HepG2 (cell line): ENCODE data around the gene SLC20A1. TPM values are rescaled to one million over a fixed set of nuclear protein-coding genes. Genes with fewer than 3 reads are reported as not detected.

ENCODE experiments used
- AGO1 ChIP-seq: fragments of 200-400 bp; formaldehyde crosslinking; IDR thresholded peaks from 2 replicates; pipeline ENCODE4 v1.6.1; 2017; ENCODE audit warnings: mild to moderate bottlenecking, low read depth, low read length, moderate library complexity; ENCODE audit not compliant: poor library complexity, severe bottlenecking
- AKAP8 ChIP-seq: sonication (generic); formaldehyde crosslinking; IDR thresholded peaks from 2 replicates; pipeline ENCODE4 v1.5.1; 2020; ENCODE audit warnings: mild to moderate bottlenecking, missing genetic modification reagents
- ASH2L ChIP-seq: fragments of 300-600, 200-600 bp; sonication (generic); IDR thresholded peaks from 2 replicates; pipeline ENCODE4 v1.7.0; 2017; ENCODE audit warnings: low read depth, mild to moderate bottlenecking, moderate library complexity, mixed read lengths, low read length; ENCODE audit not compliant: insufficient read length
- ATF5 ChIP-seq: sonication (generic); formaldehyde crosslinking; IDR thresholded peaks from 2 replicates; pipeline ENCODE4 v1.4.0; 2020; ENCODE audit warnings: mild to moderate bottlenecking, low read depth, missing genetic modification reagents
- CBFB ChIP-seq: sonication (generic); formaldehyde crosslinking; IDR thresholded peaks from 2 replicates; pipeline ENCODE4 v1.4.0; 2020; ENCODE audit warnings: missing genetic modification reagents
- FOXK2 ChIP-seq: fragments of 450-650 bp; IDR thresholded peaks from 2 replicates; pipeline ENCODE4 v1.6.1; 2016
- HDAC6 ChIP-seq: fragments of 200-600 bp; sonication (generic); IDR thresholded peaks from 2 replicates; pipeline ENCODE4 v1.7.0; 2017; ENCODE audit warnings: mild to moderate bottlenecking, antibody characterized with exemption, low read length, low read depth
- HMGXB3 ChIP-seq: sonication (generic); formaldehyde crosslinking; IDR thresholded peaks from 2 replicates; pipeline ENCODE4 v1.4.0; 2020; ENCODE audit warnings: missing genetic modification reagents, borderline replicate concordance
- IRF9 ChIP-seq: sonication (generic); formaldehyde crosslinking; IDR thresholded peaks from 2 replicates; pipeline ENCODE4 v1.8.0; 2022; ENCODE audit warnings: missing genetic modification reagents, mild to moderate bottlenecking, borderline replicate concordance
- JDP2 ChIP-seq: sonication (generic); formaldehyde crosslinking; IDR thresholded peaks from 2 replicates; pipeline ENCODE4 v1.8.1; 2022; ENCODE audit warnings: missing genetic modification reagents, borderline replicate concordance
- JUNB ChIP-seq: sonication (generic); formaldehyde crosslinking; IDR thresholded peaks from 2 replicates; pipeline ENCODE4 v1.8.0; 2022; ENCODE audit warnings: missing genetic modification reagents, mild to moderate bottlenecking, borderline replicate concordance
- KDM5A ChIP-seq: fragments of 200-600 bp; sonication (generic); IDR thresholded peaks from 2 replicates; pipeline ENCODE4 v1.7.0; 2018; ENCODE audit warnings: antibody characterized with exemption, mild to moderate bottlenecking, low read length, borderline replicate concordance
- MNT ChIP-seq: fragments of 450-650 bp; IDR thresholded peaks from 2 replicates; pipeline ENCODE4 v1.6.1; 2016
- SMAD3 ChIP-seq: sonication (generic); formaldehyde crosslinking; IDR thresholded peaks from 2 replicates; pipeline ENCODE4 v1.4.0; 2020; ENCODE audit warnings: missing genetic modification reagents
- SP5 ChIP-seq: IDR thresholded peaks from 2 replicates; pipeline ENCODE4 v1.6.1; 2016; ENCODE audit warnings: low read depth, borderline replicate concordance
- TBX3 ChIP-seq: fragments of 450-650 bp; IDR thresholded peaks from 2 replicates; pipeline ENCODE4 v1.6.1; 2017; ENCODE audit warnings: antibody characterized with exemption, mild to moderate bottlenecking, inconsistent platforms, borderline replicate concordance
- TMF1 ChIP-seq: sonication (generic); formaldehyde crosslinking; IDR thresholded peaks from 2 replicates; pipeline ENCODE4 v1.8.1; 2022; ENCODE audit warnings: low read depth, missing genetic modification reagents
- ZNF224 ChIP-seq: sonication (generic); formaldehyde crosslinking; IDR thresholded peaks from 2 replicates; pipeline ENCODE4 v1.5.0; 2020; ENCODE audit warnings: mild to moderate bottlenecking, missing genetic modification reagents
- ZNF800 ChIP-seq: sonication (generic); formaldehyde crosslinking; IDR thresholded peaks from 2 replicates; pipeline ENCODE4 v1.4.0; 2020; ENCODE audit warnings: missing genetic modification reagents
- polyA plus RNA-seq, 8 experiments: library from polyadenylated mRNA; depleted of rRNA in 3 of 8; stranded (reverse) in 7 of 8; unstranded in 1 of 8; fragments of >200 nt; fragmentation: Illumina TruSeq in 4 of 8; extraction: Trizol in 4 of 8; gene quantifications; 2 replicates each; pipeline versions ENCODE4 v1.2.1 to v1.2.3, GENCODE V29; 2011 to 2016; ENCODE audit warnings: low read depth in 4 of 8, missing spikeins in 1 of 8, mixed read lengths in 1 of 8; ENCODE audit not compliant: insufficient read depth in 1 of 8
- total RNA-seq, 5 experiments: library from RNA; depleted of rRNA; stranded (reverse); fragments of >200 nt; fragmentation: Illumina TruSeq; extraction: Trizol; gene quantifications; 2 replicates each; pipeline ENCODE4 v1.2.3, GENCODE V29; 2016; ENCODE audit warnings: low read depth in 1 of 5

The SLC20A1 gene
- total and polyA plus RNA-seq, 2 of the 13 experiments (the other 11 are each of a cell fraction or from before 2014, with no cell fraction given), result 54.0 to 85.9 TPM

GRCh38 chr2:112644155-112644932 is 1.4 kb upstream of the SLC20A1 start (continued):
- TF ChIP-seq HMGXB3 (CRISPR knock-in tag) (no peak; the same call in none of the 2 replicates), ATF5 (CRISPR knock-in tag) (no peak), TMF1 (CRISPR knock-in tag) (no peak; the same call in 1 of the 2 replicates), TBX3 (peak; percentile 91), CBFB (0 out of 2 replicates have a peak, but pooled peaks have one; percentile 58), AKAP8 (CRISPR knock-in tag) (peak; percentile 81; the same call in 1 of the 2 replicates), ASH2L (peak; percentile 78), FOXK2 (no peak), SP5 (CRISPR knock-in tag) (0 out of 2 replicates have a peak, but pooled peaks have one; percentile 13), ZNF224 (CRISPR knock-in tag) (no peak), ZNF800 (CRISPR knock-in tag) (no peak), KDM5A (0 out of 2 replicates have a peak, but pooled peaks have one; percentile 8), AGO1 (no peak), HDAC6 (no peak), IRF9 (CRISPR knock-in tag) (no peak), SMAD3 (CRISPR knock-in tag) (peak; percentile 32), JUNB (CRISPR knock-in tag) (no peak), JDP2 (CRISPR knock-in tag) (no peak), MNT (no peak; the same call in 1 of the 2 replicates)
